ENCODE results near the gene C1S.
"Not testable (repeated sequence)": the region's sequence is repeated elsewhere in the genome, so short reads cannot be mapped to it uniquely, and the experiment has no call there.

The C1S gene

GRCh38 chr12:7034464-7034863 lies 26.1 kb upstream of the C1S start:
- no peak for DNase-seq (ENCODE audit: low read depth)
- no peak for TF ChIP-seq CTCF (IDR thresholded peaks at IDR 0.05; ENCODE audit: insufficient read depth, low read depth, low read length, missing control alignments)
- H3K4me3 ChIP-seq (ENCODE audit: low read length) = no peak overlapping the region

- TF ChIP-seq CTCF (IDR thresholded peaks at IDR 0.05; ENCODE audit: insufficient read depth, low read depth, low read length, missing control alignments) = no peak
- no peak for DNase-seq (ENCODE audit: low read depth)
- H3K4me3 ChIP-seq (ENCODE audit: low read length) = no peak overlapping the region
These were observed 25.1 kb upstream of the C1S start for GRCh38 chr12:7035463-7035862.

- not testable (repeated sequence) for DNase-seq (ENCODE audit: low read depth); H3K4me3 ChIP-seq (ENCODE audit: low read length)
These were observed 23.1 kb upstream of the C1S start for GRCh38 chr12:7037411-7037810.

- no peak for TF ChIP-seq CTCF (IDR thresholded peaks at IDR 0.05; ENCODE audit: insufficient read depth, low read depth, low read length, missing control alignments)
- DNase-seq (ENCODE audit: low read depth) = no peak
- H3K4me3 ChIP-seq (ENCODE audit: low read length) = no peak overlapping the region
These were observed 21.9 kb upstream of the C1S start for GRCh38 chr12:7038591-7038990.

GRCh38 chr12:7039403-7039802 lies 21.1 kb upstream of the C1S start:
- no peak for TF ChIP-seq CTCF (IDR thresholded peaks at IDR 0.05; ENCODE audit: insufficient read depth, low read depth, low read length, missing control alignments)
- H3K4me3 ChIP-seq (ENCODE audit: low read length) = no peak overlapping the region
- DNase-seq (ENCODE audit: low read depth) = peak; percentile 86

- DNase-seq (ENCODE audit: low read depth) = peak; percentile 65
- TF ChIP-seq CTCF (IDR thresholded peaks at IDR 0.05; ENCODE audit: insufficient read depth, low read depth, low read length, missing control alignments) = peak; percentile 45
- no peak overlapping the region for H3K4me3 ChIP-seq (ENCODE audit: low read length)
These were observed 17.7 kb upstream of the C1S start for GRCh38 chr12:7042842-7043241.

- DNase-seq (ENCODE audit: low read depth) = no peak
These were observed 14.6 kb upstream of the C1S start for GRCh38 chr12:7045913-7046312.

More at GRCh38 chr12:7045913-7046312, 14.6 kb upstream of the C1S start:
- TF ChIP-seq CTCF (IDR thresholded peaks at IDR 0.05; ENCODE audit: insufficient read depth, low read depth, low read length, missing control alignments) = no peak
- H3K4me3 ChIP-seq (ENCODE audit: low read length) = no peak overlapping the region

Measured in epithelial cell of esophagus (primary cell).